Measurements from ENCODE around the gene CADM1.
"Not testable (repeated sequence)": the region's sequence is repeated elsewhere in the genome, so short reads cannot be mapped to it uniquely, and the experiment has no call there.

DNA sequence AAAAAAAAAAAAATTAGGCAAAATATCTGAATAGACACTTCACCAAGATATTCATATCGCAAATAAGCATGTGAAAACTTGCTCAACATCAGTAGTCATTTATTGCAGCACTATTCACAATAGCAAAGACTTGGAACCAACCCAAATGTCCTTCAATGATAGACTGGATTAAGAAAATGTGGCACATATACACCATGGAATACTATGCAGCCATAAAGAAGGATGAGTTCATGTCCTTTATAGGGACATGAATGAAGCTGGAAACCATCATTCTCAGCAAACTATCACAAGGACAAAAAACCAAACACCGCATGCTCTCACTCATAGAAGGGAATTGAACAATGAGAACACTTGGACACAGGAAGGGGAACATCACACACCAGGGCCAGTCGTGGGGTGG is 29.9 kb downstream of the CADM1 start:
- not testable (repeated sequence) for TF ChIP-seq RCOR1 (IDR thresholded peaks at IDR 0.05; ENCODE audit: borderline replicate concordance in 1 of 2, low read depth in 2 of 2, low read length in 2 of 2); MEIS2 (IDR thresholded peaks at IDR 0.05; ENCODE audit: partially characterized antibody); GATA2 (CRISPR knock-in tag; IDR thresholded peaks at IDR 0.05); MEF2D (tag; conservative IDR thresholded peaks at IDR 0.05; ENCODE audit: low read depth); CHD4 (IDR thresholded peaks at IDR 0.05; ENCODE audit: insufficient read depth, insufficient replicate concordance, low read depth, low read length, poor library complexity, severe bottlenecking); TCF7L2 (IDR thresholded peaks at IDR 0.05; ENCODE audit: low read depth, low read length); BHLHE40 (IDR thresholded peaks at IDR 0.05; ENCODE audit: low read length); ZNF830 (CRISPR knock-in tag; IDR thresholded peaks at IDR 0.05); NBN (IDR thresholded peaks at IDR 0.05; ENCODE audit: low read depth)
- TF ChIP-seq, protein P1, sequence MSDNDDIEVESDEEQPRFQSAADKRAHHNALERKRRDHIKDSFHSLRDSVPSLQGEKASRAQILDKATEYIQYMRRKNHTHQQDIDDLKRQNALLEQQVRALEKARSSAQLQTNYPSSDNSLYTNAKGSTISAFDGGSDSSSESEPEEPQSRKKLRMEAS (CRISPR knock-in tag; IDR thresholded peaks at IDR 0.05): not testable (repeated sequence)
- TF ChIP-seq, protein P2, sequence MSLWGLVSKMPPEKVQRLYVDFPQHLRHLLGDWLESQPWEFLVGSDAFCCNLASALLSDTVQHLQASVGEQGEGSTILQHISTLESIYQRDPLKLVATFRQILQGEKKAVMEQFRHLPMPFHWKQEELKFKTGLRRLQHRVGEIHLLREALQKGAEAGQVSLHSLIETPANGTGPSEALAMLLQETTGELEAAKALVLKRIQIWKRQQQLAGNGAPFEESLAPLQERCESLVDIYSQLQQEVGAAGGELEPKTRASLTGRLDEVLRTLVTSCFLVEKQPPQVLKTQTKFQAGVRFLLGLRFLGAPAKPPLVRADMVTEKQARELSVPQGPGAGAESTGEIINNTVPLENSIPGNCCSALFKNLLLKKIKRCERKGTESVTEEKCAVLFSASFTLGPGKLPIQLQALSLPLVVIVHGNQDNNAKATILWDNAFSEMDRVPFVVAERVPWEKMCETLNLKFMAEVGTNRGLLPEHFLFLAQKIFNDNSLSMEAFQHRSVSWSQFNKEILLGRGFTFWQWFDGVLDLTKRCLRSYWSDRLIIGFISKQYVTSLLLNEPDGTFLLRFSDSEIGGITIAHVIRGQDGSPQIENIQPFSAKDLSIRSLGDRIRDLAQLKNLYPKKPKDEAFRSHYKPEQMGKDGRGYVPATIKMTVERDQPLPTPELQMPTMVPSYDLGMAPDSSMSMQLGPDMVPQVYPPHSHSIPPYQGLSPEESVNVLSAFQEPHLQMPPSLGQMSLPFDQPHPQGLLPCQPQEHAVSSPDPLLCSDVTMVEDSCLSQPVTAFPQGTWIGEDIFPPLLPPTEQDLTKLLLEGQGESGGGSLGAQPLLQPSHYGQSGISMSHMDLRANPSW (CRISPR knock-in tag; IDR thresholded peaks at IDR 0.05): not testable (repeated sequence)
- TF ChIP-seq, protein P3, sequence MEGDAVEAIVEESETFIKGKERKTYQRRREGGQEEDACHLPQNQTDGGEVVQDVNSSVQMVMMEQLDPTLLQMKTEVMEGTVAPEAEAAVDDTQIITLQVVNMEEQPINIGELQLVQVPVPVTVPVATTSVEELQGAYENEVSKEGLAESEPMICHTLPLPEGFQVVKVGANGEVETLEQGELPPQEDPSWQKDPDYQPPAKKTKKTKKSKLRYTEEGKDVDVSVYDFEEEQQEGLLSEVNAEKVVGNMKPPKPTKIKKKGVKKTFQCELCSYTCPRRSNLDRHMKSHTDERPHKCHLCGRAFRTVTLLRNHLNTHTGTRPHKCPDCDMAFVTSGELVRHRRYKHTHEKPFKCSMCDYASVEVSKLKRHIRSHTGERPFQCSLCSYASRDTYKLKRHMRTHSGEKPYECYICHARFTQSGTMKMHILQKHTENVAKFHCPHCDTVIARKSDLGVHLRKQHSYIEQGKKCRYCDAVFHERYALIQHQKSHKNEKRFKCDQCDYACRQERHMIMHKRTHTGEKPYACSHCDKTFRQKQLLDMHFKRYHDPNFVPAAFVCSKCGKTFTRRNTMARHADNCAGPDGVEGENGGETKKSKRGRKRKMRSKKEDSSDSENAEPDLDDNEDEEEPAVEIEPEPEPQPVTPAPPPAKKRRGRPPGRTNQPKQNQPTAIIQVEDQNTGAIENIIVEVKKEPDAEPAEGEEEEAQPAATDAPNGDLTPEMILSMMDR (IDR thresholded peaks at IDR 0.05 in 2 of 3, conservative IDR thresholded peaks at IDR 0.05 in 1 of 3; ENCODE audit: insufficient read depth in 2 of 3, low read depth in 1 of 3, low read length in 3 of 3): not testable (repeated sequence)

All from K562 (cell line).